ENCODE data around the gene HSPA9. TPM values are rescaled to one million over a fixed set of nuclear protein-coding genes. Genes with fewer than 3 reads are reported as not detected.

Gene HSPA9
- total and polyA plus RNA-seq, 9 of the 15 experiments (the other 6 are each of a cell fraction or from before 2014, with no cell fraction given): 195 to 583 (median 514) TPM

DNA sequence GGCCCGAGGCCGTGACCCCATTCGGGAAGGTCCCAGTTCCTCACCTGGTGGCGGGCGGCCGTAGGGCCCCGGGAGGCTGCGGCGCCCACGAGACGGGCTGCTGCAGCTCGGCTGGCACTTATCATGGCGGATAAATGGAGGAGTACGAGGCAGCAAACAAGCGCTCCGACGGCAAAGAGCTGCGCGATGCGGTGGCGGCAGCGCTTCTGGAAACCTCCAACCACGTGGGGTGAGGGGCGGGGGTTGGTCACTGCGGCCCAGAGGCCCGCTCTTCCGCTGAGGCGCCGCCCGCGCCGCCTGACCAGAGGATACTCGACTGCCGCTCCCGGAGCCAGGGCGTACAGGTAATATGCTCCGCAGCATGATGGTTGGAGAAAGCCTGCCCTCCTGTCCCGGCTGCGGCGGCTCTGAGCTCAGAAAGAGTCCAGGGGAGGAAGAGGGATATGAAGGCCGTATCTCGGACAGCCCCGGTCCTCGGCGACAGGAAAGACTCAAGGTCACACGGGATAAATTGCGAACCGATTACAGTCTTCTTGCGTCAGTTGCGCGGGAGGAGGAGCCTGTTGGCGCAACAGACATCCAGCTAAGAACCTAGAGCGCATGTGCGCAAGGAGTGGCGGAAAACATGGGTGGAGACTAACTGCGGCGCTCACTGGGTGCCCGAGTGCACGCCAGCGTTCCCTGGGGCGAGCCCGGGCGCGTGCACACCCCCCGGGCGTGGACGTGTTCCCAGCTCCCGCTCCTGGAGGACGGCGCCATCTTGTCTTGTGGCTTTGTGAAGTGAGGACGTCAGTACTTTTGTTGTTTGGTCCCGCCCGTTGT, at the start of gene HSPA9 (continued):
- TF ChIP-seq, protein P1, sequence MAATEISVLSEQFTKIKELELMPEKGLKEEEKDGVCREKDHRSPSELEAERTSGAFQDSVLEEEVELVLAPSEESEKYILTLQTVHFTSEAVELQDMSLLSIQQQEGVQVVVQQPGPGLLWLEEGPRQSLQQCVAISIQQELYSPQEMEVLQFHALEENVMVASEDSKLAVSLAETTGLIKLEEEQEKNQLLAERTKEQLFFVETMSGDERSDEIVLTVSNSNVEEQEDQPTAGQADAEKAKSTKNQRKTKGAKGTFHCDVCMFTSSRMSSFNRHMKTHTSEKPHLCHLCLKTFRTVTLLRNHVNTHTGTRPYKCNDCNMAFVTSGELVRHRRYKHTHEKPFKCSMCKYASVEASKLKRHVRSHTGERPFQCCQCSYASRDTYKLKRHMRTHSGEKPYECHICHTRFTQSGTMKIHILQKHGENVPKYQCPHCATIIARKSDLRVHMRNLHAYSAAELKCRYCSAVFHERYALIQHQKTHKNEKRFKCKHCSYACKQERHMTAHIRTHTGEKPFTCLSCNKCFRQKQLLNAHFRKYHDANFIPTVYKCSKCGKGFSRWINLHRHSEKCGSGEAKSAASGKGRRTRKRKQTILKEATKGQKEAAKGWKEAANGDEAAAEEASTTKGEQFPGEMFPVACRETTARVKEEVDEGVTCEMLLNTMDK (IDR thresholded peaks at IDR 0.05; ENCODE audit: borderline replicate concordance, insufficient read depth, low read depth, low read length, poor library complexity, severe bottlenecking): no peak
- TF ChIP-seq ESRRB (CRISPR knock-in tag; IDR thresholded peaks at IDR 0.05; ENCODE audit: borderline replicate concordance): no peak
- peak; percentile 79 for TF ChIP-seq PML (IDR thresholded peaks at IDR 0.05; ENCODE audit: low read length)
- TF ChIP-seq, protein P2, sequence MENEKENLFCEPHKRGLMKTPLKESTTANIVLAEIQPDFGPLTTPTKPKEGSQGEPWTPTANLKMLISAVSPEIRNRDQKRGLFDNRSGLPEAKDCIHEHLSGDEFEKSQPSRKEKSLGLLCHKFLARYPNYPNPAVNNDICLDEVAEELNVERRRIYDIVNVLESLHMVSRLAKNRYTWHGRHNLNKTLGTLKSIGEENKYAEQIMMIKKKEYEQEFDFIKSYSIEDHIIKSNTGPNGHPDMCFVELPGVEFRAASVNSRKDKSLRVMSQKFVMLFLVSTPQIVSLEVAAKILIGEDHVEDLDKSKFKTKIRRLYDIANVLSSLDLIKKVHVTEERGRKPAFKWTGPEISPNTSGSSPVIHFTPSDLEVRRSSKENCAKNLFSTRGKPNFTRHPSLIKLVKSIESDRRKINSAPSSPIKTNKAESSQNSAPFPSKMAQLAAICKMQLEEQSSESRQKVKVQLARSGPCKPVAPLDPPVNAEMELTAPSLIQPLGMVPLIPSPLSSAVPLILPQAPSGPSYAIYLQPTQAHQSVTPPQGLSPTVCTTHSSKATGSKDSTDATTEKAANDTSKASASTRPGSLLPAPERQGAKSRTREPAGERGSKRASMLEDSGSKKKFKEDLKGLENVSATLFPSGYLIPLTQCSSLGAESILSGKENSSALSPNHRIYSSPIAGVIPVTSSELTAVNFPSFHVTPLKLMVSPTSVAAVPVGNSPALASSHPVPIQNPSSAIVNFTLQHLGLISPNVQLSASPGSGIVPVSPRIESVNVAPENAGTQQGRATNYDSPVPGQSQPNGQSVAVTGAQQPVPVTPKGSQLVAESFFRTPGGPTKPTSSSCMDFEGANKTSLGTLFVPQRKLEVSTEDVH (IDR thresholded peaks at IDR 0.05; ENCODE audit: low read depth, partially characterized antibody): peak; percentile 7
- TF ChIP-seq ZNF717 (CRISPR knock-in tag; IDR thresholded peaks at IDR 0.05): no peak
- no peak for TF ChIP-seq ZNF408 (CRISPR knock-in tag; IDR thresholded peaks at IDR 0.05; ENCODE audit: low read depth)
- no peak; the same call in 1 of the 2 replicates for TF ChIP-seq ZNF274 (IDR thresholded peaks at IDR 0.05; ENCODE audit: borderline replicate concordance, low read depth, low read length)
- TF ChIP-seq, protein P3, sequence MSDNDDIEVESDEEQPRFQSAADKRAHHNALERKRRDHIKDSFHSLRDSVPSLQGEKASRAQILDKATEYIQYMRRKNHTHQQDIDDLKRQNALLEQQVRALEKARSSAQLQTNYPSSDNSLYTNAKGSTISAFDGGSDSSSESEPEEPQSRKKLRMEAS (CRISPR knock-in tag; IDR thresholded peaks at IDR 0.05): peak; percentile 98
- peak; percentile 82; the same call in 1 of the 2 replicates for TF ChIP-seq ZBTB33 (CRISPR knock-in tag; IDR thresholded peaks at IDR 0.05)
- peak in 1 of 2 experiments; percentile 100 for TF ChIP-seq NCOA2 (IDR thresholded peaks at IDR 0.05; ENCODE audit: partially characterized antibody in 2 of 2)
- 0 out of 2 replicates have a peak, but pooled peaks have one; percentile 1 for TF ChIP-seq PHB (CRISPR knock-in tag; IDR thresholded peaks at IDR 0.05)
- TF ChIP-seq HNRNPH1 (optimal IDR thresholded peaks at IDR 0.05; ENCODE audit: low read depth, low read length): no peak
- TF ChIP-seq C11orf30 (IDR thresholded peaks at IDR 0.05; ENCODE audit: low read depth): peak; percentile 75
- TF ChIP-seq SMAD4 (CRISPR knock-in tag; conservative IDR thresholded peaks at IDR 0.05): peak; percentile 88; the same call in 1 of the 2 replicates
- TF ChIP-seq ARHGAP35 (IDR thresholded peaks at IDR 0.05; ENCODE audit: partially characterized antibody): no peak
- TF ChIP-seq POLR2H (tag; IDR thresholded peaks at IDR 0.05; ENCODE audit: low read depth): peak; percentile 88
- no peak; the same call in 1 of the 2 replicates for TF ChIP-seq BRD4 (IDR thresholded peaks at IDR 0.05)
- TF ChIP-seq ZFP36 (IDR thresholded peaks at IDR 0.05; ENCODE audit: low read depth, low read length, partially characterized antibody): no peak

All from K562 (cell line).